SKM-1 (cell line): ENCODE results near the gene ZFP90.
A peak's percentile ranks its signal among the peaks of the same experiment; 100 is the strongest.
"Not testable (repeated sequence)": the region's sequence is repeated elsewhere in the genome, so short reads cannot be mapped to it uniquely, and the experiment has no call there.

Experiments used
- DNase-seq: peaks from one replicate; lab custom pipeline; 2025; ENCODE audit not compliant: unreplicated experiment; lab: John Stamatoyannopoulos, UW

Gene ZFP90

DNA sequence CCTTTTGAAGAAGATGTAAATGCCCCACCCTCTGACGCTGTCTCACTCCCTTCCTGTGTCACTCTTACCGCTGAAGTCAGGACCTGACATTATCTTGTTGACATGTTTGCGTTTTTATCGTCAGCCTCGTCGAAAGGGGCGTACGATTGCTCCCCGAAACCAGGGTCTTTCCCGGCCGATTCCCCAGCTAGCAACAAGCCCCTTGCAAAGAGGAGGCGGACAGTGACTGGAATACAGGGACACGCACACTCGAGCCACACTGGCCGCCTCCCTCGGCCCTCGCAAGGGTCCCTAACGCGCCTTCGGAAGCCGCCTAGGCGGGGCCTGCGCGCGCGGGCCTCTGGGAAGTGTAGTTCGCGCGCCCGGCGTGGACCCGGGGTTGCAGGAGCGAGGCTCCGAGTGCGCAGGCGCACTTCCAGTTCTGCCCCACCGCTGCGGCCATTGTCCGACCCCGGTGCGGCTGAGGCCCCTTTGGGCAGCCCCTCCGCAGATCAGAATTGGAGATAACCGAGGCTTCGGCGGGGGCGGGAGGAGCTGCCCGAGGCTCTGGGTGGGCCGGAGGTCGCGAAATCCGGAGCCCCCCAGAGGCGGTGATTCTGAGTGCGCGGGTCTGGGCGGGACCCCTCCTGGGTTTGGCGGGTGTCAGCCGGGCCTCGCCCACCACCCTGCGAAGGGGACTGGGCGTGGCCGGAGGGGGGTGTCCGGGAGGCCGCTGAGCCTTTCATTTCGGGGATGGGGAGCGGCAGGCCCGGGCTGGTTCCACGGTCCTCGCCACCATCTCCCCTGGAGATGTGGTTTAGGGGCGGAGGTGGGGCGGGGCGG is at the start of gene ZFP90:
TSS of gene ZFP90 (plus strand) at position 412 of the 822 bp plus-strand sequence. CDS start 502 bp downstream, outside the sequence.
- DNase-seq, result peak; percentile 86

DNA sequence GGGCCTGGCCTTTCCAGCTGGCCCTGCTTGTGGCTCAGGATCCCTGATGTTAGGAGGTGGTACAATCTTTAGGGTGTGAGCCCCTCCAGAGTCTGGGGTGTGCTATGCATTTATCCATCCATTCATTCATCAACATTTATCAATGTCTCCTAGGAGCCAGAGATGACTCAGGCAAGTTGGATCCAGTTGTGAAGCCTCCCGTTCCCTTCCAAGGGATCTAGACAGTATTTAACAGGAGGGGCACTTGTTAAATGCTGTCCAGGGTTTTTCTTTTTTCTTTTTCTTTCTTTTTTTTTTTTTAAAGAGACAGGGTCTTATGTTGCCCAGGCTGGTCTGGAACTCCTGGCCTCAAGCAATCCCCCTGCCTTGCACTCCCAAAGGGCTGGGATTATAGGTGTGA is 48.7 kb upstream of the ZFP90 start:
- DNase-seq, result no peak

DNA sequence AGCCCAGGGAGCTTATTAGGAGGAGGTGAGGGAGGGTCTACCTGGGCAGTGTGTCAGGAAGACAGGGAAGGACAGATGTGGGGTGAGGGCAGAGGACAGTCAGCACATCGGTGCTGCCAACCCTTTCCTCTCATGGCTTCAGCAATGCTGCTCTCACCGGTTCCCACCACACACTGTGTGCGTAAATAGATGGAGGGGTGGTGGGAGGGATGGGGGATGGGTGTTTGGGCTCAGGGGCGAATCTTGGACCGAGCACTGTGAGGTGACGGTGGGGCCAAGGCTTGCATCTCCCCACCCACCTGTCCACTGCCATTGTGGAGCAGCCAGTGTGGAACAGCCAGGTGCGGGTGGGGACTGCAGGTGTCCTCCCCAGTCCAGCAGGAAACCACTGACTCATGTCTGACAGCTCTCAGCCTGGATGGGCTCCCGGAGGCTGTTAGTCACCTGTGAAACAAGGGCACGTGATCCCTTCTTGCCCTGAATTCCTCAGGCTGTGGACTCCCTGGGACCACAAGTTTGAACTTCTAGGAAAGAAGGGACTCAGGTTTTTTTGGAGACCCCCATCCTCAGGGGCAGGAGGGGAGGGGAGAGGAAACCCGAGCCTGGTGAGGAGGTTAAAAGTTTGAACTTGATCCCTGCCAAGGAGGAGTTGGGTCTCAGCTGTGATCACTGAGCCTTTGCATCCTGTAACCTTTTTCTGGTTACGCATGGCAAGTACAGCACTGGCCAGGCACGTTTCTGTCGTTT is 48.1 kb upstream of the ZFP90 start:
- no peak for DNase-seq

DNA sequence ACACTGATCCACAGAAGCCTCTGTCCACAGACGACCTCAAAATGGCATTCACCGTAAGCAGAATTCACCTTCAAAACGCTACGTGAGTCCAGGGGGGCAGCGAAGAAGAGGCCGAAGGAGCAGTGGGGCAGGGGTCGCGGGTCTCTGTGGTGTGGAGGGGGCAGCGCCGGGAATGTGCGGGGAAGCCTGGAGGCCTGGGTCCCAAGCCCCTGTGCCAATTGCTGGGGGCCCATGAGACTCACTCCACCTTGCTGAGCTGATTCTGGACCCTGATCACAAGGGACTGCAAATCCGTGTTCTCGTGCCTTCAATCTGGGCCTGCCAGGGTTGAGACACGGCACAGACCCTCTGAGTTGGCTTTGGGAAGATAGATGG is 47.5 kb upstream of the ZFP90 start:
- DNase-seq, result no peak

DNA sequence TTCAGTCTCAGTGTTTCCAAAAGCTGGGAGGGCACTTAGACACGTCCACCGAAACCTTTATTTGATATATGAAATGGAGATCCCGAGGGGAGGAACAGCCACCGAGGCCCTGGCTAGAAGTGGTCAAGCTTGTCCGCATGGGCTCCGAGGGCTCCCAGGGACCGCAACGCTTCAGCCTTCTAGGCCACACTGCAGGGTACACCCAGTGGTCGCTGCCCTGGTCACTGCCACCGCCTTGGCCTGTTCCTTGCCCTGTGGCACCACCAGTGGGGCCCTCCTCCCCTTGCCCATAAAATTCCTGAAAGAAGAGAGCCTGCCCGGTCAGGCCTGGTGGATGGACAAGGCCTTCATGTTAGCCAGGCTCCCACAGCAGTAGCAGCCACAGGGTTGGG is 46.9 kb upstream of the ZFP90 start:
- DNase-seq, result no peak

DNA sequence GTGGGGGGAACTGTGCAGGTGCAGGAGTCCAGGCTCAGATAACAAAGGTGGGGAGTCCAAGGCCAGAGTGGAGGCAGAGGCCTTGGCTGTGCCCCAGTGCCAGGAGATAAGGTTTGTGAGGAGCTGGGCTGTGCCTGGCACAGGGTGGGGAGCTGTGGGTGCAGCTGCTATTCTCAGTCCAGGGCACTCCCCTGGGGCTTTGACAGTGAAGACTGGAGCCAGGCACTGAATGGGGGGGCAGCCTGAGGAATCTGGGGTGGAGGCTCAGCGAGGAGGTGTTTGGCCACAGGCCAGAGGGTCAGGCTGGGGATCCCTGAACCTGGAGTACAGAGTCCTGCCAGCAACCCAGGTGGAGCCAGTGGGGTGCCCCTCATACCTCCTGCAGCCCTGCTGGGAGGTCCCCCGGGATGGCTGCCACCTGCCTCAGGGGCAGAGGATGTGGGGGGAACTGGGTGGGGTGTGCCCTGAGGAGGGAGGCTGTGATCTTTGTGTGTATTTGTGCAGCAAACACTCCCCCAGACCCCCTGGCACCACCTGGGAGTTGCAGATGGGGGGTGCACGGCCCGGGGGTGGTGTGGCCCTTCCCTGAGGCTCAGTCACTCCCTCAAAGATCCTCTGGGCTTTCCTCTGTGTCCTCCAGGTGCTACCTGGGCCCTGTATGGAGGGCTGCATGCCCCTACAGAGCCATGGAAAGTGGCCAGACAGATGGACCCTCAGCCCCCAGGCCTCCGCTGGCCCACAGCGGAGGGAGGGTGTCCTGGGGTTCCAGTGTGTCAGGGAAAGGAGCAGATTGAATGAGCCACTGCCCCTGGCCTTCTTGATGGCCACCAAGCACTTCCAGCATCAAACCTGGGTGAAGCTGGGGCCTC is 46.3 kb upstream of the ZFP90 start:
- DNase-seq, result no peak

DNA sequence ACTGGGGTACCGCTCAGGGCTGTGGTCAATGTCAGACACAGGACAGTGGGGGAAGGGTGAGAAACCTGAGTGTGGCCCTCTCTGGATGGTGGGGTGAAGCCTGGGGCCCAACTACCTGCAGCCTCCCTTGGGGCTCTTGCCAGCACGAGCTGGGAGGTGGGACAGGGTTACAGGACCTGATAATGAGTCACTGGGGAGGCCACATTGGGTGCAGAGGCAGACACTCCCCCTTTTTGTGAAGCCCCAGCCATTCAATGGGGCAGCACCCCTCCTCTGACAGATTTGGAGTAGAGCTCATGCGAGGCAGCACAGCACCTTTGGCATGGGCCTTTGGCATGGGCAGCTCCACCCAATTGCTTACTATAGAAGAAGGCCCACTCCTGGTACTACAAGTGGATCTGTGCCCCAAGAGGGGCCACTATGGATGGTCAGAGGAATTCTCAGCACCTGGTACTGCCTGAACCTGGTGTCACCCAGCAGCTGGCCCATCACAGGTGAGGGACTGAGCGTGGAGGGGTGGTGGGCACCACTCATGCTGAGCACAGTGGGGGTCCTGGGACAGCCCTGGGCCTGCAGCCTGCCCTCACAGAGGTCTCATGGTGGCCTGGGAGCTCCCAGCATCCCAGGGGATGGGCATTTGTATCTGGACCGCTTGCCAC is 45.5 kb upstream of the ZFP90 start:
- DNase-seq, result no peak

DNA sequence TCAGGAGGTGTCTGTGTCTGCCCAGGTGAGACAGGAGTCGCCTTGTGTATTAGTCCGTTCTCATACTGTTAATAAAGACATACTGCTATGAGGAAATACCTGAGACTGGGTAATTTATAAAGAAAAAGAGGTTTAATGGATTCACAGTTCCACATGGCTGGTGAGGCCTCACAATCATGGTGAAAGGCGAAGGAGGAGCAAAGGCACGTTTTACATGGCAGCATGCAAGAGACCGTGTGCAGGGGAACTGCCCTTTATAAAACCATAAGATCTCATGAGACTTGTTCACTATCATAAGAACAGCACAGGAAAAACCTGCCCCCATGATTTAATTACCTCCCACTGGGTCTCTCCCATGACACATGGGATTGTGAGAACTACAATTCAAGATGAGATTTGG is 44.8 kb upstream of the ZFP90 start:
- DNase-seq, result not testable (repeated sequence)

DNA sequence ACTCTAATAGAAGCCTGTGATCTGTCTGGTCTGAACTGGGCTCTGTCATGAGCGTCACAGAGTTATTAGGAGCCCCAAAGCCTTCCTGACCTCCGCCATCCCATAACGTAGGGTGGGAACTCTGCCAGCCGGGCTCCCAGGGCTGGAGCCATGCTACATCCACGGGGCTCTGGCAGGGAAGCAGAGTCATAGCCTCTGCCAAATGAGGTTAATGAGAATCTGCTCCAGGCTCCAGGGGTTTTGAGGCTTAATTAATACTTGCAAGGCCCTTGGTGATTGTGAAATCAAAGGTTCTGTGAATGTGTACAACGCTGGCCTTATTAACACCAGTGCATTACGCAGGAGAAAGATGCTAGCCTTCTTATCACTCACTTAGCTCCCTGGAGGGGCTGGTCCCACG is 42.4 kb upstream of the ZFP90 start:
- no peak for DNase-seq

DNA sequence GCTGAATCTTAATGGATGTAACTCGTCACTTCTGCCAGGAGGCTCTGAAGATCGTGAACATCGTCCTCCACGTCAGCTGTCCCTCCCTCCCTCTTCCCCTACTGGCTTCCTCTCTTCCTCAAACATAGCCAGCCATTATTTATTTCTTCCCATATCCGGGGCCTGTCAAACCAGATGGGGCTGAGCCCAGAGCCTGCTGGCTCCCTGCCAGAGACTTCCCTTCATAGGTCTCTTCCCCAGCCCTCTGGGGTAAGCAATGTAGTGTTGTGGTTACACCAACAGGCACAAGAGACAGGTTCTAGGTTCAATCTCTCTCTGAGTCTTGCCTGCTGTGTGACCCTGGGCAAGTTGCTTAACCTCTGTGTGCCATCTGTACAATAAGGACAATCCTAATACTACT is 40.1 kb upstream of the ZFP90 start:
- no peak for DNase-seq

DNA sequence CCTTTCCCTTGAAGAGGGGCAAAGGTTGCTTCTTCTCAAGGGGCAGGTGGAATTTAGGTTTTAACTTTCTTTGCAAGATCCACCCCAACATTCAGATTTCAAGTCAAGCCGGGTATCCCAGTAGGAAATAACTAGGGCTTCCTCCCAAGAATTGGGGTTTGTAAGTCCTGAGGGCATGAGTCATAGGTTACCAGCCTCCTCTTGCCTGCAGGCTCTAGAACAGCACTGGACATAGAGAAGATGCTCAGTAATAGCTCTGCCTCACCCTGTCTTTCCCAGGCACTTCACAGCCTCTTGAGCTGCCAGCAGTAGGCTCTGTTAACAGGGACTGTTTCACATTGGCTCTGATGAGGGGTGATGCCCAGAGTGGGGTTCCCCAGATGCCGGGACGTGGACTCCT is 35.8 kb upstream of the ZFP90 start:
- no peak for DNase-seq

DNA sequence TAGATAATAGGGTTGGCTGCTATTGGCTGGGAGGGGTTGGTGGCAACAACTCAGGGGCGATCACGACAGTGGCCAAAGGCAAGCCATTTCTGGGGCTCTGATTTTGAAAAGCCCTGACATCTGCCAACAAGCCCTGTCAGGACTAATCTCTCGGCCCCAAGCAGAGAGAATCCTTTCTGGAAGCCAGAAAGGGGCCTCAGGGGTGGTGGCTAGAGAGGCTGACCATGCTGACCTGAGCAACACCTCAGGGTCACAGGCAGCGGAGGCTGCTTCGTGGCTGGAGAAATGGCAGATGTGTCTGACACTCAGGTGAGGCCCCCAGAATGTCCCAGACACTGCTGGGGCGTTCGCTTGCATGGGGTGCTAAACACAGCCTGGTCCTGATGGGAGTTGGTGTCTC is 35.0 kb upstream of the ZFP90 start:
- no peak for DNase-seq

DNA sequence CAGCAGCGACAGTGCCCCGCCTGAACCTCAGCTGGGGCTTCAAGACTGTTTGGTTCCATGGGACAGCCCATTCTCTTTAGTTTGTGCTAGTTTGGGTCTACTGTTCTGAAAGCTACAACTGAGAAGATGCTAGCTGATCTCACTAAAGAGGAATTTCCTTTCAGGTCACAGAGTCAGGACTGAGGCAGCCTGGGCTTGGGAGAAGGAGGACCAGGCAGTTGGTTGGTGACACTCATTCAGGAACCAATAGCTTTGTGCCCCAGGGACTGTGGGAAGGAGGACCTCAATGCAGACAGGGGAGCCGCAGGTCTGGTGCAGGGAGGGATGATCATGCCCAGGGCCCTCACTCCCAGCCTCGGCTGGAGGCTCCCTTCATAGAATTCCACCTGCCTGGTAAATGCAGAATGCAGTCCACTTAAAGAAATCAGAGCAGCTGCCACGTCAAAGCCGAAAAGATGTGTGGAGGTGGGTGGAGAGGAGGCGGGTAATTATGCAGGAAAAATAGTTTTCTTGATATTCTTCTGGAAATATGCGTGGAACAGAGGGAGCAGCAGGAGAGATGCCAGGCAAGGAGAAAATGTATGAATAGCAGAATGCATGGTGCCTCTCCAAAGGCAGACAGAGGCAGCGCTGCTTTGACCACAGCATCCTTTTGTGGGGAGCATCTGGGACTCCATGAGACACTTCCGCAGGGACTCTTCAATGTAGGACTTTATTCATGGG is 32.6 kb upstream of the ZFP90 start:
- DNase-seq, result no peak

DNA sequence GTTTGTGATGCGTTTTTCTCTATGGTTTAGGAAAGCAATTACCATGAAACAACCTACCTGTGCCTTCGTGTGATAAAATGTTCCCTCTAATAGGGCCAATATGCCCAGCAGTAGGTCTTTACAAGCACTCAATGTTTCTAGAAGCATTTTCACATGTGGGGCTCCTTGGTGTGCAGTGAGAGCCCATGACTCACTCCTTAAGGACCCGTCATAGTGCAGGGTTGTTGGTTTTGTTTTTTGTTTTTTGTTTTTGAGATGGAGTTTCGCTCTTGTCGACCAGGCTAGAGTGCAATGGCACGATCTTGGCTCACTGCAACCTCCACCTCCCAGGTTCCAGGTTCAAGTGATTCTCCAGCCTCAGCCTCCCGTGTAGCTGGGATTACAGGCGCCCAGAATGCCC is 31.1 kb upstream of the ZFP90 start:
- no peak for DNase-seq

DNA sequence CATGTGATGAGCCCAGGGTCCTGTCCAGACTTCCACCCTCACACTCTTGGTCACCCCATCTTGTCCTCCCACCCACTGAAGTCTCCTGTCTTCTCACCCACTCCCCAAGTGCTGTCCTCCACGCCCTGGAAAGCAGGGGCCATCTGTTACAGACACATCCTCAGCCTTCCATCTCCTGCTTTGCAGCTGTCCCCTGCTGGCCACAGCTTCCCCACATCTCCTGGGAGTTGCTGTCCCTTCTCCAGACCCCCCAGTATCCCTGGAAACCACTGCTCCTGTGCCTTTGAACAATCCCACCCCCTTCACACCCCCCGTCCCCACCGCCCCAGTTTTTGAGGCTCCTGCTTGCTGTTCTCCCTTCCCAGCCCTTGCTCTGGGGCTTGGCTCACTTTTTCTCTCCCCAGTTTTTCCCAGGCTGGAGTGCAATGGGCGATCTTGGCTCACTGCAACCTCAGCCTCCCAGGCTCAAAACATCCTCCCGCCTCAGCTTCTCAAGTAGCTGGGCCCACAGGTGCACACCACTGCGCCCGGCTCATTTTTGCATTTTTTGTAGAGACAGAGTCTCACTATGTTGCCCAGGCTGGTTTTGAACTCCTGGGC is 30.4 kb upstream of the ZFP90 start:
- no peak for DNase-seq

DNA sequence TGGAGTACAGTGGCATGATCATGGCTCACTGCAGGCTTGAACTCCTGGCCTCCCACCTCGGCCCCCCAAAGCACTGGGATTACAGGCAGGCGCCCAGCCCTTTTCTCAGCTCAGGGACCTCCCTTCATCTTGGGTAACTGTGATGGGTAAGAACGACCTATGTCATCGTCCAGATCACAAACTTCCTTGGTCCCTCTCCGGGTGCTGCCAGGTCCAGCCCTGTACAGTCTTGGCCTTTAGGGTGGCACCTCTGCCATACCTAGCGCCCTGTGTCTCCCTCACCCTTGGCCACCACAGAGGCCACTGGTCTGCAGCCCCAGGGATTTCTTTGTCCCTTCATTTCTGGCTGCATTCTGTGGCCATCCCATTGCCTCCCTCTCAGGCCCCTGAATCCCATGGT is 29.7 kb upstream of the ZFP90 start:
- DNase-seq, result no peak

DNA sequence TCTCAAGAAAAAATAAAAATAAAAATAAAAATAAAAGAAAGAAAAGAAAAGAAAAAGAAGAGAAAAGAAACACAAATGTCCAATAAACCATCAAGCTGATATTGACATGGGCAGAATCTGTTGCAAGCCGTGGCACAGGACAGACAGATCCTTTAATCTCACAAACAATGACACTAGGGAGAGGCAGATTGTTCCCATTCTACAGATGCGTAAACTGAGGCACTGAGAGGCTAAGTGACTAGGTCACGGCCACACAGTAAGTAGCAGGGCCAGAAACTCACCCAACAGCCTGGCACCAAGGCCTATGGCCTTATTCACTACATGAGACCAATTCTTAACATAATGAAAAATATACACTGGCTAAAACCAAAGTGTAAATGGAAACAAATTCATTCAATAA is 28.3 kb upstream of the ZFP90 start:
- no peak for DNase-seq

DNA sequence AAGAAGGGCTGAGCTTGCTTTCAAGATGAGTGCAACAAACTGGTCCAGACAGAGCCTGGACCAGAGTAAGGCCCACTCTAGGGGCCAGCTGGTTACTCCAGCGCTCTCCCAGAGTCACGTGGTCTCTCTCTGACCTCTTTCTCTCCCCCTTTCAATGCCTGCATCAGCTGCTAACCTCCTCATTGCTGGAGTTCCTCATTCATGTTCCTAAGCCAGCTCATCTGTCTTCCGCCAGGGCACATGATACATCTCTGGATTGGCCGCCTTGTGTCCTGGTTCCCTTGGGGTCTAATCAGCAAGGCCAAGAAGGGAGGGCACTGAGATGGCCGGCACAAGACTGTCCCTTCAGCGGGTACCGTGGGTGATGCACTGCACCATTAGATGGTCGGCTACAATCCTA is 26.9 kb upstream of the ZFP90 start:
- DNase-seq, result no peak

DNA sequence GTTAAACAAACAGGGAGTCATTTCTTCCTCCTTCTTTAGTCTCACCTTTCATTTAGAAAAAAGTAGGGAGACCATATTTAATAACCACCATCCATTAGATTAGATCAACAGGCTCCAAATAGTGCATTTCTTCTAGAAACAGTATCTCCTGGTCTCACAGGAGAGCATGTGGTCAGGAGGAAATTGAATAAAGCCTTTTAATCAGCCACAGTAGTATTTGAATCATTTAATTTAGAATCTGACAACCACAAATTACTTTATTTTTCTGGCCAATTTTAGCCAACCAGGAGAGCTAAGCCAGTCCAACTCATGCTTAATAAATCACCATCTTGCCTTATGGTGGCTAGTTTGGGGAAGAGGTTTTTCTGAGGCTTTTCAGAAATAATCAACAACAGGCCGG is 26.3 kb upstream of the ZFP90 start:
- no peak for DNase-seq

DNA sequence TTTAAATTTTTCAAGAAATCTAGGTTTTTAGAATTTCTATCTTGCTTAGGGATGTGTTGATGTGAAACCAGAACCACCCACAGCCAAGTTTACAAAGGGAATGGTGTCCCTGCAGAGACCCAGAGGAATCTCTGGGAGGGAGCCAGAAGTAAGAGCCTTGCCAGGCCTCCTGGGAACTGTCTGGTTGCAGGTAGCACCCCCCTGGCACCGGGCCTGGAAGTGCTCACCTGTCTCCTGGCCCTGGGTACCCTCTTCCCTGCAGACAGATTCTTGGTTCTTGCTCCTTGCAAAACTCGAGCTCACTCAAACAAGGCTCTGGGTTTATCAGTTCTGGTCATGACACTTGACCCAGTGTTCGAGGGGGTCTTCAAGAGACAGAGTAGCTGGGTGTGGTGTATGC is 24.6 kb upstream of the ZFP90 start:
- DNase-seq, result no peak
